ENCODE data around the gene MCM7. TPM values are rescaled to one million over a fixed set of nuclear protein-coding genes. Genes with fewer than 3 reads are reported as not detected.
A peak's percentile ranks its signal among the peaks of the same experiment; 100 is the strongest.
"Not testable (repeated sequence)": the region's sequence is repeated elsewhere in the genome, so short reads cannot be mapped to it uniquely, and the experiment has no call there.

MCM7 gene
- total and polyA plus RNA-seq, 3 experiments from 2014 or later, result 28.9 to 452 (median 440) TPM

DNA sequence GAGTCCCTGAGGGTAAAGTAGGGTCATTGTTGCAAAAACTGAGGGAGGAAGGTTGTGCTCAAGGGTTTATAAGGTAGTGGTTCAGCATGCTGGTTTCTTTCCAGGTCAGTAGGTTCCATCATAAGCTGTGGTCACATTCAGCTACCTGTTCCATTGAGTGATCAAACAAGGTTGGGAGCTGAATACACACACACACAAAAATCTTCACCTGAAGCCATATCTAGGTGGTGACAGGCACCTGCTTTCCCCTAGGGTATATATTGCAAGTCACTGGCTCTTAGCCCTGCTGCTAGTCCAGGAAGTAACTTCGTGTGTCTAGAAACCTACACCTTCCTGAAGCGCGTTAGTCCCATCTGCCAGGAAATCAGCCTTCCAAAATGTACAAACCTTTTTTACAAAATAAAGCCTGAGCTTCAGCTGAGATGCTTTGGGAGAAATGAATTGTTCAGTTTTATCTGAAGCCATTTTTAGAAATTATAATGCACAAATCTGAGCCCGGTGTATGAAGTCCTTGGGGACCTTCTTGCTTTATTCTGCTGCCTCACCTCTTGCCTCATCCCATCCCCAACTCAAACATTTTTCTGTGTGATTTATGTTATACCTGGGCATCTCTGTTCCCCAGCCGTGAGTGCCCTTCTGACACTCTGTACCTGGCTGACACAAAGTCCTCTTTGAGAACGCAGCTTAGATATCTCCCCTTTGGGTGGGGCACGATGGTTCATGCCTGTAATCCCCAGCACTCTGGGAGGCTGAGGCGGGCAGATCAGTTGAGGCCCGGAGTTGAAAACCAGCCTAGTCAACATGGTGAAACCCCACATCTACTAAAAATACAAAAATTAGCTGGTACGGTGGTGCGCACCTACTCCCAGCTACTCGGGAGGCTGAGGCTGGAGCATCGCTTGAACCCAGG is 36.9 kb upstream of the MCM7 start:
- no peak for DNase-seq
- Histone ChIP-seq H3K4me3 (ENCODE audit: low read length) (no peak overlapping the region), H3K27ac (ENCODE audit: low read depth, low read length) (no peak overlapping the region), H3K4me1 (ENCODE audit: insufficient read depth, low read length) (no peaks in the 10 kb centered on the region), H3K27me3 (ENCODE audit: insufficient read depth, low read length, poor library complexity, severe bottlenecking) (no peaks in the 10 kb centered on the region), H3K36me3 (ENCODE audit: insufficient read depth, low read length) (no peaks in the 10 kb centered on the region), H3K9me3 (ENCODE audit: low read length) (no peaks in the 10 kb centered on the region)
- peaks cover 0 to 11% of the 10 kb centered on the region in 2 donors for H3K27me3 Mint-ChIP-seq
- no peaks in the 10 kb centered on the region for H3K9me3 Mint-ChIP-seq
- H3K36me3 Mint-ChIP-seq, result peaks cover 0 to 2% (median 0%) of the 10 kb centered on the region in 3 donors
- POLR2A ChIA-PET, result no interaction called here
- no peak overlapping the region for H3K4me3 Mint-ChIP-seq
- peak overlapping the region in 1 of 8 donors; percentile 47 for H3K27ac Mint-ChIP-seq
- CTCF ChIA-PET, result interaction anchor here (0.8 to 1.4 kb wide), 3 partner anchors 9 to 79 kb away, joined by 3 to 8 read pairs (median 3); no protein-coding TSS in a partner anchor
- peaks cover 0 to 4% (median 0%) of the 10 kb centered on the region in 3 donors for H3K4me1 Mint-ChIP-seq

- Mint-ChIP-seq H3K27ac (peak overlapping the region in 3 of 8 donors; percentile 25 to 51 (median 50)), H3K4me1 (peaks cover 13 to 25% (median 17%) of the 10 kb centered on the region in 3 donors), H3K4me3 (peak overlapping the region in 2 of 7 donors; percentile 10 to 29), H3K36me3 (no peaks in the 10 kb centered on the region), H3K27me3 (no peaks in the 10 kb centered on the region), H3K9me3 (no peaks in the 10 kb centered on the region)
- H3K27me3 ChIP-seq (ENCODE audit: insufficient read depth, low read length, poor library complexity, severe bottlenecking), result no peaks in the 10 kb centered on the region
- CTCF ChIA-PET, result interaction anchor here (0.6 to 7.9 kb wide), 35 partner anchors 9 to 314 kb away, joined by 3 to 88 read pairs (median 5); partner anchors contain the start of genes AP4M1, COPS6, GAL3ST4 and GPC2
- peak; percentile 34 to 73 (median 46) for DNase-seq
- H3K4me1 ChIP-seq (ENCODE audit: insufficient read depth, low read length), result peaks cover 19% of the 10 kb centered on the region
- H3K36me3 ChIP-seq (ENCODE audit: insufficient read depth, low read length), result no peaks in the 10 kb centered on the region
- no peak overlapping the region for H3K27ac ChIP-seq (ENCODE audit: low read depth, low read length)
- no peak overlapping the region for H3K4me3 ChIP-seq (ENCODE audit: low read length)
- no peaks in the 10 kb centered on the region for H3K9me3 ChIP-seq (ENCODE audit: low read length)
- POLR2A ChIA-PET, result interaction anchor here (0.5 kb wide), 2 partner anchors 476 to 670 kb away, joined by 3 to 7 read pairs; no protein-coding TSS in a partner anchor
These were observed 31.5 kb upstream of the MCM7 start for GRCh38 chr7:100132697-100133151.

GRCh38 chr7:100132126-100132525 is 30.9 kb upstream of the MCM7 start:
- no peak overlapping the region for H3K27ac ChIP-seq (ENCODE audit: low read depth, low read length)
- Mint-ChIP-seq H3K36me3 (peaks cover 0 to under 1% (median 0%) of the 10 kb centered on the region in 3 donors), H3K4me3 (peak overlapping the region in 1 of 7 donors; percentile 29), H3K27me3 (no peaks in the 10 kb centered on the region), H3K9me3 (no peaks in the 10 kb centered on the region), H3K27ac (peak overlapping the region in 2 of 8 donors; percentile 23 to 50), H3K4me1 (peaks cover 13 to 27% (median 17%) of the 10 kb centered on the region in 3 donors)
- peaks cover 20% of the 10 kb centered on the region for H3K4me1 ChIP-seq (ENCODE audit: insufficient read depth, low read length)
- no peaks in the 10 kb centered on the region for H3K27me3 ChIP-seq (ENCODE audit: insufficient read depth, low read length, poor library complexity, severe bottlenecking)
- H3K36me3 ChIP-seq (ENCODE audit: insufficient read depth, low read length), result no peaks in the 10 kb centered on the region
- ChIA-PET POLR2A (interaction anchor here (0.5 kb wide), 1 partner anchor 477 kb away, joined by 7 read pairs; no protein-coding TSS in a partner anchor), CTCF (interaction anchor here (0.9 to 7.9 kb wide), 24 partner anchors 8 to 280 kb away, joined by 3 to 88 read pairs (median 5); partner anchors contain the start of genes COPS6, GAL3ST4, GPC2 and LAMTOR4)
- DNase-seq, result no peak
- H3K9me3 ChIP-seq (ENCODE audit: low read length), result no peaks in the 10 kb centered on the region
- no peak overlapping the region for H3K4me3 ChIP-seq (ENCODE audit: low read length)

DNA sequence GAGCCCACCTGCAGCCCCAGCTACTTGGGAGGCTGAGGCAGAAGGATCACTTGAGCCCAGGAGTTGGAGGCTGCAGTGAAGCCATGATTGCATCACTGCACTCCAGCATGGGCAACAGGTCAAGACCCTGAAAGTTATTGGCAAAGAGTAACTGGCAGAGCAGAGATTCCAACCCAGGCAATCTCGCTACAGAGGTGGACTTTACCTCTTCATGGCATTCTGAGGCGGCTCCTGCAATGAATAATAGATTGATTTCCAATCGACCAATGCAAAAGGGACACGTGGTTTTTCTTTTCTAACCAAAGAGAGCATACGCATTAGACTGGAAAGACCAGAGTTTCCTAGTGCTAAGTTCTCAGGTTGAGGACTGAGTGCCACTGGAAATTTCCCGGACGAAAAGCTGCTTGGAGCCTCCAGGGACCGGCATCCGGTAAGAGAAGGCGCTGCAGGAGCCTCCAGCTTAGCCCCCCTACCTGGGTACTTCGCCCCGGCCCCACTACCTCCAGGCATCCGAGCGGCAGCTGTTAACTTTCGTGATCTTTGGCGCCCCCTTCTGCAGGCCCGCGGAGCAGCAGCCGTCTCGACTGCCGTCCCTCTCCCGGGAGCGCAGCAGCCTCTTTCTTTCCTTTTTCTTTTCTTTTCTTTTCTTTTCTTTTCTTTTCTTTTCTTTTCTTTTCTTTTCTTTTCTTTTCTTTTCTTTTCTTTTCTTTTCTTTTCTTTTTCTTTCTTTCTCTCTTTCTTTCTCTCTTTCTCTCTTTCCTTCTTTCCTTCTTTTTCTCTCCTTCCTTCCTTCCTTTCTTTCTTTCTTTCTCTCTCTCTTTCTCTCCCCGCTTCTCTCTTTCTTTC is 29.6 kb upstream of the MCM7 start:
- Histone ChIP-seq H3K9me3 (ENCODE audit: low read length) (no peaks in the 10 kb centered on the region), H3K27me3 (ENCODE audit: insufficient read depth, low read length, poor library complexity, severe bottlenecking) (no peaks in the 10 kb centered on the region), H3K4me3 (ENCODE audit: low read length) (peak overlapping the region; percentile 23), H3K27ac (ENCODE audit: low read depth, low read length) (no peak overlapping the region), H3K36me3 (ENCODE audit: insufficient read depth, low read length) (no peaks in the 10 kb centered on the region), H3K4me1 (ENCODE audit: insufficient read depth, low read length) (peaks cover 20% of the 10 kb centered on the region)
- DNase-seq, result peak; percentile 72 to 85 (median 81)
- CTCF ChIA-PET, result interaction anchor here (0.5 to 7.9 kb wide), 33 partner anchors 7 to 1147 kb away, joined by 3 to 88 read pairs (median 4); partner anchors contain the start of genes AP4M1, CNPY4, GPC2 and LAMTOR4
- Mint-ChIP-seq H3K27me3 (peaks cover 0 to 2% of the 10 kb centered on the region in 2 donors), H3K27ac (peak overlapping the region in 2 of 8 donors; percentile 60 to 75), H3K4me3 (peak overlapping the region in 2 of 7 donors; percentile 56 to 69), H3K36me3 (peaks cover 0 to 10% (median 0%) of the 10 kb centered on the region in 3 donors), H3K4me1 (peaks cover 21 to 39% (median 23%) of the 10 kb centered on the region in 3 donors), H3K9me3 (no peaks in the 10 kb centered on the region)
- POLR2A ChIA-PET, result interaction anchor here (0.5 to 1.3 kb wide), 6 partner anchors 11 to 403 kb away, joined by 3 to 8 read pairs (median 4); partner anchors contain the start of genes GPC2 and STAG3

DNA sequence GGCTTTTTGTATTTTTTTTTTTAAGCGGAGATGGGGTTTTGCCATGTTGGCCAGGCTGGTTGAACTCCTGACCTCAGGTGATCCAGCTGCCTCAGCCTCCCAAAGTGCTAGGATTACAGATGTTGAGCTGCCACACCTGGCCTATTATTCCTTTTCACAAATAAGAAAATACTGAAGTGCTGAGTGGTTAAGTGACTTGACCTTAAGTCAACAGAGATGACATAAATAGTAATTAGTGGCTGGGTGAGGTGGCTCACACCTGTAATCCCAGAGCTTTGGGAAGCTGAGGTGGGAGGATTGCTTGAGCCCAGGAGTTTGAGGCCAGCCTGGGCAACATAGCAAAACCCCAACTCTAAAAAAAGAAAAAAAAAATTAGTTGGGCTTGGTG is 29.0 kb upstream of the MCM7 start:
- not testable (repeated sequence) for H3K4me3 ChIP-seq (ENCODE audit: low read length); H3K36me3 ChIP-seq (ENCODE audit: insufficient read depth, low read length); H3K27me3 Mint-ChIP-seq; H3K27ac ChIP-seq (ENCODE audit: low read depth, low read length); DNase-seq; H3K9me3 Mint-ChIP-seq; H3K27ac Mint-ChIP-seq; H3K4me3 Mint-ChIP-seq; H3K27me3 ChIP-seq (ENCODE audit: insufficient read depth, low read length, poor library complexity, severe bottlenecking); H3K9me3 ChIP-seq (ENCODE audit: low read length)
- H3K4me1 Mint-ChIP-seq, result peaks cover 25 to 46% (median 28%) of the 10 kb centered on the region in 3 donors
- ChIA-PET CTCF (interaction anchor here (0.6 to 7.9 kb wide), 25 partner anchors 8 to 295 kb away, joined by 3 to 88 read pairs (median 4); partner anchors contain the start of genes AP4M1, CNPY4, GPC2 and LAMTOR4), POLR2A (interaction anchor here (0.5 to 1.3 kb wide), 4 partner anchors 15 to 404 kb away, joined by 3 to 4 read pairs (median 3); partner anchors contain the start of genes GPC2 and STAG3)
- peaks cover 0 to 10% (median 0%) of the 10 kb centered on the region in 3 donors for H3K36me3 Mint-ChIP-seq
- peaks cover 24% of the 10 kb centered on the region for H3K4me1 ChIP-seq (ENCODE audit: insufficient read depth, low read length)

GRCh38 chr7:100128637-100128963 is 27.4 kb upstream of the MCM7 start:
- CTCF ChIA-PET, result interaction anchor here (0.7 to 7.9 kb wide), 13 partner anchors 10 to 300 kb away, joined by 3 to 88 read pairs (median 6); partner anchors contain the start of genes AP4M1, GPC2, MCM7 and PVRIG

More at GRCh38 chr7:100128637-100128963, 27.4 kb upstream of the MCM7 start:
- H3K27me3 ChIP-seq (ENCODE audit: insufficient read depth, low read length, poor library complexity, severe bottlenecking), result no peaks in the 10 kb centered on the region
- H3K27ac ChIP-seq (ENCODE audit: low read depth, low read length), result no peak overlapping the region
- Mint-ChIP-seq H3K4me3 (peak overlapping the region; percentile 73 to 99 (median 84)), H3K27me3 (peaks cover 0 to 2% of the 10 kb centered on the region in 2 donors), H3K4me1 (peaks cover 33 to 57% (median 39%) of the 10 kb centered on the region in 3 donors), H3K9me3 (no peaks in the 10 kb centered on the region), H3K27ac (peak overlapping the region in 4 of 8 donors; percentile 75 to 85 (median 82)), H3K36me3 (peaks cover 0 to 24% (median 3%) of the 10 kb centered on the region in 3 donors)
- no peaks in the 10 kb centered on the region for H3K36me3 ChIP-seq (ENCODE audit: insufficient read depth, low read length)
- no peak overlapping the region for H3K4me3 ChIP-seq (ENCODE audit: low read length)
- POLR2A ChIA-PET, result interaction anchor here (0.5 to 4.7 kb wide), 3 partner anchors 9 to 102 kb away, joined by 3 to 50 read pairs (median 3); partner anchors contain the start of genes AP4M1 and MCM7
- no peaks in the 10 kb centered on the region for H3K9me3 ChIP-seq (ENCODE audit: low read length)
- DNase-seq, result no peak
- H3K4me1 ChIP-seq (ENCODE audit: insufficient read depth, low read length), result peaks cover 31% of the 10 kb centered on the region

Measured in CD8-positive, alpha-beta memory T cell (primary cell).